GM19395 (cell line): Measurements from ENCODE around the gene KIF3B.
A peak's percentile ranks its signal among the peaks of the same experiment; 100 is the strongest.

Experiments used
- ATAC-seq: cut with Tn5 transposase; IDR thresholded peaks from one replicate; pipeline ENCODE4 v1.9.1; 2021; ENCODE audit warnings: mild to moderate bottlenecking, moderate library complexity; ENCODE audit not compliant: unreplicated experiment

KIF3B gene

DNA sequence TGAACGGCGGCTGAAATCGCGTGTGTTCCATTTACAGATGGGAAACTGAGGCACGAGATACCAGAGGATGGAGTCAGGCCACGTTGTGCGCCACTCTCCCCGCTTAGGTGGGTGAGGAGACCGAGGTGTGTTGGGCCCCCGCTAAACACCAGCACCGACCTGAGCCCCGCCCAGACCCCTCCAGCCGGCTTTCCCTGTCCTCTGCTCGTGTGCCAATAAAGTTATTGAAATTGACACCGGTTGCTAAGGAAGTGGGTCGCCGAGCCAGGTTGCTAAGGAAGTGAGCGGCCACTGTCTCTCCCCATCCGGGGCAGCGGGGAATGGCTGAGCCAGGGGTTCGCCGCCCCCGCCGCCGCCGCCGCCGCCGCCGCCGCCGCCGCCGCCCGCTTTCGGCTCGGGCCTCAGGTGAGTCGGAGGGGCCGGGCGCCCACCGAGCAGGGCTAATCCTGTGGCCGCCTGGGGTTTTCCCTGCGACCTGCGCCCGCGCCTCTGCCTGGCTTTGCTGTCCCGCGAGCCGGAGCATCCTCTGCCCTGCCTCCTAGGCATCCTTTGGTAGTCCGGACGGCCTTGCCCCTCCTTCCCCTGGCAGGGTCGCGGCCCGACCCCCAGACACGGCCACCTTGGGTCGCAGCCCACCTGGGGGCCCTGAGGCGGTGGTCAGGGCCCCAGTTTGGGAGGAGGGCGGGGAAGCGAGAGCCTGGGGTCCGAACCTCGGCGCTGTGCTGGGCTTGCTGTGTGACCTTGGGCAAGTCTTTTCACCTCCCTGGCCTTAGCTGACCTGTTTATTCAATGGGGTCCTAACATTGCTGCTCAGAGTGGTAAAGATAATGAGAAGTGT lies at the start of gene KIF3B:
Gene KIF3B (plus strand): TSS at position 291 of the 838 bp plus-strand sequence. CDS start 32,127 bp downstream, outside the sequence.
- ATAC-seq = peak; percentile 81

GRCh38 chr20:32227744-32228688 lies 49.4 kb upstream of the KIF3B start:
- no peak for ATAC-seq

- no peak for ATAC-seq
Measured at GRCh38 chr20:32229251-32229747, 48.2 kb upstream of the KIF3B start.

DNA sequence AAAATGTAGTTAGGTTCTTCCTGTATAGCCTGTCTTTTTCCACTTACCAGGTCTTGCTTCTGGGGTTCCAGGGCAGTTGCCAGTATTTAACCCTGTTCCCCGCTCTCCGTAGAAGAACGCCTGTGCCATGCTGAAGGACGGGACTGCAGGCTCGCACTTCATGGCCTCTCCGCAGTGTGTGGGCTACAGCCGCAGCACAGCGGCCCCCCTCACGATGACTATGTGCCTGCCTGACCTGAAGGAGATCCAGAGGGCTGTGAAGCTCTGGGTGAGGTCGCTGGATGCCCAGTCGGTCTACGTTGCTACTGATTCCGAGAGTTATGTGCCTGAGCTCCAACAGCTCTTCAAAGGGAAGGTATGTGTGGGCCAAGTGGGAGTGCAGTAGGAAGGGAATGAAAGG lies 46.7 kb upstream of the KIF3B start:
- ATAC-seq = no peak

DNA sequence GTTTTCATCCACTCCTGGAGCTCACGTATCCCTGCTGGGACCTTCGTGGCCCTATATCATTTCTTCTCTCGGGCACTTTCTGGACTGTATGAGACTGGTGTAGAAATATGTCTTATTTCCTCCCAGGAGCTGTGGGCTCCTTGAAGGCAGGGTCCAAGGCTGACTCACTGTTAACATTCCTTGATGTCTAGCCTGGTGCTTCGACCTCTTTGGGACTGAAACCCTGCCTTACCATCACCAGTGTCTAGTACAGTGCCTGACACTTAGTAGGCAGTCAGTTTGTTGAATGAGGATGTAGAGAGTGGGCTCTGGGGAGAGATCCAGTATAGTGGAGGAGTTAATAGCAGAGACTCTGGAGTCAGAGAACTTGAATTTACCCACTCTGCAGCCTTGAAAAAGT lies 46.2 kb upstream of the KIF3B start:
- ATAC-seq = no peak

DNA sequence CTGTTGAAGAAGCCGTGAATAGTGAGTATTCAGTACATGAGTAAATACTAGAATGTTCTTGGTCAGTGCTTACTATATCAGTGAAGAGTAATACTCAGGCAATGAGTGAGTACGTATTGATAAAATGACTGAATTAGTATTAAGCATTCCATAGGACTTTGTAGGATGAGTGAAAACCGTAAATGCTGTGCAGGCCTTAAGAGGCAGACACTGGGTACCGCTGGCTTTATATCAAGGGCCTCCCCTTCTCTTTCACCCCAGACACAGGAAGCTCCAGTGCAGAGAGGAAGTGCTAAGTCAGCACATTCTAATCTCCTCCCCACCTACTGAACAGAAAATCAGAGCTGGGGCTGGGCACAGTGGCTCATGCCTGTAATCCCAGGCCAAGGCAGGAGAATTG lies 45.6 kb upstream of the KIF3B start:
- ATAC-seq = no peak

DNA sequence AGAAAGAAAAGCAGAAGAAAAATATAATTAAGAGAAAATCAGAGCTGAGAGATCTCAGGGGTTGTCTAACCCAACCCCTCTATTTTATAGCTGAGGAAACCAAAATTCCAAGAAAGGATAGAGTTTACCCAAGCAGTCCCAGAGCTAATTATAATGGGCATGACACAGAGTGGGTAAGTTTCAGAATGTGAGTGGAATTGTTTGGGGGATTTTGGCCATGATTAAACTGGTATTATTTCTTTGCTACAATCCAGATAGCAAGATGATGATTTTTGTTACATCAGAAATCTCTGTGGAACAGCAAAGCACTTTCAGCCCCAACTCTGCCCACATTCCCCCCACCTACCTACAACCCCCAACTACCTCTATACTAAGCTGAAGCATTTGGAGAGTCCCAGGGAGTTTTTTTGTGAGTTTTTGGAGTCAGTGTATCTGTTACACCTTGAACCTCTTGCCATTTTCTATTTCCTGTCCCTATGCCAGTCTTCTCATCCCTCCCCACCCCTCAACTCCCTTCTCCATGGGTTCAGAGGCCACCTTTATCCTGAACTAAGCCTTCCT lies 45.0 kb upstream of the KIF3B start:
- ATAC-seq = no peak

DNA sequence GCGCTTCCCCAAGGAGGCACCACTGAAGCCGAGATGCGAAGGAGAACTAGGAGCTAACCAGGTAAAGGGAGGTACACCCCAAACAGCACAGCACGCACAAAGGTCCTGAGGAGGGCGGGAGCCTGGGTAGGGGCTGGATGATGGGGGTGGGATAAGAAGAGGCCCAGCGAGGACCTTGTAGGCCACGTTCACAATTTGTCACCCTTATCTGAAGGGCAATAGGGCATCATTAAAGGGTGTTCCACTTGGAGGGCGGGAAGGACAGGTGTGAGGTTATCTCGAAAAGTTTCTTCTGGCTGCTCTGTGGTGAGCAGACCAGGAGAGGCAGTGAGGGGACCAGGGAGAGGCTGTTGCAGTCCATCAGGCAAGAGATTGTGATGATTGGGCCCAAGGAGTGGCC lies 44.2 kb upstream of the KIF3B start:
- no peak for ATAC-seq

GRCh38 chr20:32234135-32234808 lies 43.2 kb upstream of the KIF3B start:
- no peak for ATAC-seq

DNA sequence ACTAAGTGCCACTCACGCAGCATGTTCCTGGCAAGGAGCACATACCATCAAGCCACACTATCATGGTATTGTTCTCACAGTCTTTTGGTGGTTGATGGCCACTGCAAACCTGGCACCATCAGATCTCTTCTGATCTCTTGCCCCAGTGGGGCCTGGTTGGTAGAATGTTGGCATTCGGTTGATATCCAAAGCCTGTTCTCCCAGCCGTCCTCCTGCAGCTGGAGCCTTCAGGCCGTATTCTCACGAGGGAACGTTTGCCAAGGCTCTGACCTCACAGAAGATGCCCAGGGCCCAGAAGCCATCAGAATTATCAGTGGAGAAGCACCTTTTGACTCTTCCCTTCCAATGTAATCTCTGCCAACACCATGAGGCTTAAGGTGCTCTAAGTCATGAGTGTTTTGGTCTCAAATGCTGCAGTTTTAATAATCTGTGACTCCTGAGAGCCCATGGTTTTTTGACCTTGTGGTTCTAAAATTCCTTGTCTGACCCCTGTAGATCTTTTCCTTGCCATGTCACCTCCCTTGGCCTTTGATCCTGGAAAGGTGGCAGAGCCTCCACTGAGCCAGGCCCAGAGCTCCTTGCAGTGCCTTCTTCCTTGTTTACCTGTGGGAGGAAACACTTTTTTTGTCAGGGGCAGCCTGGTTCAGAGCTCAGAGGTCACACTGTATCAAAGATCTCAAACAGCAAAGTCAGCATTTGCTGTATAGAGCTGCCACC lies 42.0 kb upstream of the KIF3B start:
- ATAC-seq = no peak

DNA sequence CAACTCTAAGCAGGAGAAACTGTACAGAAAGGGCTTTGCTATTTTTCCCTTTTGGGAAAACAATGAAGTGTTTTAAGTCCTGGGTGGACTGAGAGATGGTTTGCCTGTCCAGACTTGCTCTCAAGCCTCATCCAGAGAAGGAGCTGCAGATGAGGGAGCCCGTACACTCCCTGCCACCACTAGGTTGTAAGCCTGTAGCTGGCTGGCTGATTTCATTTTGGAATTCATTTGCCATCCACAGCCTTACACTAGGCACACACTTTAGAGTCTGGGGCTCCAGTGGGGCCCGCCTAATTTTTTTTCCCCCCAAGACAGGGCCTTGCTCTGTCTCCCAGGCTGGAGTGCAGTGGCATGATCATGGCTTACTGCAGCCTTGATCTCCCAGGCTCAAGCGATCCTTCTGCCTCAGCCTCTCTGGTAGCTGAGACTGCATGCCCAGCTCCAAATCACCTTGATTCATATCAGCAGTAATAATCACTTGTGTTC lies 41.4 kb upstream of the KIF3B start:
- no peak for ATAC-seq

DNA sequence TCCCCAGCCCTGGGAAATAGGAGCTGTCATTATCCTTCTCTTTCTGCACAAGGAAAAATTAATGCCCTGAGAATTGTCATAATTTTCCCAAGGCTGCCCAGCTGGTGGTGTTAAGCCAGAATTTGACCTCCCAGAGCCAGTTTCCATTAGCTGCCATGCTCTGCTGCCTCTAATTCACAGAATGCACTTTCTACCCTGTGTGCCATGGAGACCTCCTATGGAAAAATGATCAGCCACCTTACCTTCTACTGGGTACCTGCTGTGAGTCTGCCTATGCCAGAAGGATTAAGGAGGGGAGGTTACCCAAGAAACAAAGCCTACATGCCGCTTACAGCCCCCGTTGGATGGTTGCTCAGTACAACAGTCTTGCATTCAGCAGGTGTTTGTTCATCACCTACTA lies 40.6 kb upstream of the KIF3B start:
- no peak for ATAC-seq

- ATAC-seq = no peak
Measured at GRCh38 chr20:32237419-32237818, 40.0 kb upstream of the KIF3B start.

DNA sequence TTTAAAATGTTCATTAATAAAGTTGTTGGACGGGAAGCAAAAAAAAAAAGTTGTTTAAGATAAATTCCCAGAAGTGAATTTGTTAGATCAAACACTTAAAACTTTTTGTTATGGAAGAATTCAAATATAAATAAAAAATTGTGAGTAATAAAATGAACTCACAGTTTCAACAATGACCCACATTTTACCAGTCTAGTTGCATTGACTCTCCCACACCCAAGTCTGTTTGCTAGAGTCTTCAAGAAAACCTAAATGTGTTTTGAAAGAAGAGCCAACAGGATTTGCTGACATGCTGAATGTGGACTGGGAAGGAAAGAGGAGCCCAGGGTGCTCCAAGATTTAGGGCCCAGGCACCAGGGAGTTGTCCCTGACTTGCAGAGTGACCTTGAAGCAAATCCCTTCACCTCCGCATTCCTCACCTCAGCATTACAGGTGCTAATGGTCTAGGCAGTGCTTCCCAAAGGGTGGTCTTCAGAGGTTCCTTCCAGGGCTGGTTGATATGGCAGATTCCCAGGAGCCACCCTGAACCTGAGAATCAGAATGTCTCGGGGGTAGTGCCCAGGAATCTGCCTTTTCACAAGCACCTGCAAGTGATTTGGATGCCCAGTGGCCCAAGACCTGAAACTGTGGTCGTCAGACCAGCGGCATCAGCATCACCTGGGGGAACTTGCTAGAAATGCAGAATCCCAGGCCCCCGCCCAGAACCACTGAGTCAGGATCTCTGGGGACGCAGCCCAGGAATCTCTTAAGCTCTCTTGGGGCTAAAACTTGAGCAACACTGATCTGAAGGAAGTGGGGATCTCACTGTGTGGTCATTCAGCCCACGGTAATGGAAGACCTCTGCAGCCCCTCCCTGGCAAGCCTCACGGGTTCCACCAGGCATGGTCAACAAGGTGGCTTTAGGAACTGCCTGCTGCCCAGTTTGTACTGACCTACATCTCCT lies 38.7 kb upstream of the KIF3B start:
- no peak for ATAC-seq

DNA sequence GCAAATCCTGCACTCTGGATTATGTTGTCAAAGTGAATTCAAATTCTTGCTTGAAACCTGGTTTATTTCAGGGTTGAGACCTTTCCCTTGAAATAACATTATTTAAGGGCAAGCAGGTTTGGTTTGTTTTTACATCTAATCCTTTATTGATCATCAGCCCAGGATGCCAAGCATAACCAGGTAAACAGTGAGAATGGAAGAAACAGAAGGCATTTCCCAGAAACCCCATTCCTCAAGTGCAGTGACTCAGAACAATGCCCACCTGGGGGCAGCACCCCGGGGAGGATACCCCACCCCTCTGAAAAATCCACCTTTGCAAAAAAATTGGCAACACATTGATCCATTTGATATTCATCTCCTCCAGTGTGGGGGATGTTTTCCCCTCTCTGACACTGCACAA lies 37.2 kb upstream of the KIF3B start:
- ATAC-seq = no peak

- no peak for ATAC-seq
Measured at GRCh38 chr20:32241807-32242206, 35.6 kb upstream of the KIF3B start.

DNA sequence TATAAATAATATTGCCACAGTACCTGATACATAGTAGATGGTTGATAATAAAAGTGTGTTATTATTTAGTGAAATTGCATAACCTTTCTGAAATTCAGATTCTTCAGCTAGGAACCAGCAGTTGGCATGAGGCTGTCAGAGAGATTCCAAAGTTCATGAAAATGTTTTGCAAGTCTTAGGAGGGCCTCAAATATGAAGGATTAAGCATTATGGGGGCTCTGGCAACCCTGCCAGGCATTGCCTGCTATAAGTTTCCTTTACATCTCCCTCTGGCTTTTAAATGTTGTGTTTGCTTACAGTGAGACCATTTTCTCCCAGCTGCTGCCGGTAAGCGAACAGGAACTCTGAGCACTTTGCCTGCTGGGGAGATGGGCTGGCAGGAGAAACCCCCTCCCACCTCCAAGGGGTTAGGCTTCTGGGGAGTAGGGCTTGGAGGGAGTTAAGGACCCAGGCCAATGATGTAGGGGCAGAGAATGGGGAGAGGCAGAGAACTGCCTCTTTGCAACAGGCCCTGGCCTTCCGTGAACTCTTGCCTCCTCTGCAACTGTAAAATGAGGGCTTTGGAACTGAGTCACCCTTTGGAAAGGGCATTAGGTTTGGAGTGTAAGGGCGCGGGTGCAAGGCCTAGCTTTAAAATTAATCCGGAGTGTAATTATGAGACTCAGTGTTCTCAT lies 33.2 kb upstream of the KIF3B start:
- no peak for ATAC-seq

GRCh38 chr20:32244959-32245358 lies 32.5 kb upstream of the KIF3B start:
- ATAC-seq = no peak
